ENCODE data around the gene CIBAR2.

DNA sequence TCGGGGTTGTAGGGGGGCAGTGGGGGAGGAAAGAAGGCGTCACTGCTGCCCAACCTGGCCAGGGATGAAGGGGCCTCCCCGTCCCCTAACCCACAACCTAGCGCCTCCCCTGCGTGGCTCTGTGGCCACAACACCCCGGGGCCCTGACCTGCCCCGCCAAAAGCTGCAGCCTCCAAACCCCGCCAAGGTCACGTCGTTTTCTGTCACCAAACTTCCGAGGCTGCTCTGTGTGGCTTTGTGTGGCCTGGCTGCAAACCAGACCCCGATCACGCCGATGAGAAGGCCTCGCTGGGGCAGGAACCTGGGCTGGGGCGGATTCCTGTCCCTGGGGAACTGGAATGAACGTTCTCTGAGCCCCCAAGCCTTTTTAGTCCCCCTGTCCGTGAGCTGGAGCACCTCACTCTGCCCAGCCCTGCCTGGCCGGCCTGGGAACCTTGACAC is 30.5 kb upstream of the CIBAR2 start:
- TF ChIP-seq, protein P1, sequence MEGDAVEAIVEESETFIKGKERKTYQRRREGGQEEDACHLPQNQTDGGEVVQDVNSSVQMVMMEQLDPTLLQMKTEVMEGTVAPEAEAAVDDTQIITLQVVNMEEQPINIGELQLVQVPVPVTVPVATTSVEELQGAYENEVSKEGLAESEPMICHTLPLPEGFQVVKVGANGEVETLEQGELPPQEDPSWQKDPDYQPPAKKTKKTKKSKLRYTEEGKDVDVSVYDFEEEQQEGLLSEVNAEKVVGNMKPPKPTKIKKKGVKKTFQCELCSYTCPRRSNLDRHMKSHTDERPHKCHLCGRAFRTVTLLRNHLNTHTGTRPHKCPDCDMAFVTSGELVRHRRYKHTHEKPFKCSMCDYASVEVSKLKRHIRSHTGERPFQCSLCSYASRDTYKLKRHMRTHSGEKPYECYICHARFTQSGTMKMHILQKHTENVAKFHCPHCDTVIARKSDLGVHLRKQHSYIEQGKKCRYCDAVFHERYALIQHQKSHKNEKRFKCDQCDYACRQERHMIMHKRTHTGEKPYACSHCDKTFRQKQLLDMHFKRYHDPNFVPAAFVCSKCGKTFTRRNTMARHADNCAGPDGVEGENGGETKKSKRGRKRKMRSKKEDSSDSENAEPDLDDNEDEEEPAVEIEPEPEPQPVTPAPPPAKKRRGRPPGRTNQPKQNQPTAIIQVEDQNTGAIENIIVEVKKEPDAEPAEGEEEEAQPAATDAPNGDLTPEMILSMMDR (IDR thresholded peaks at IDR 0.05), result no peak
- TF ChIP-seq POLR2A (IDR thresholded peaks at IDR 0.05), result no peak
